Psoas muscle (tissue), 8 donors: ENCODE results near the gene TBXAS1. TPM values are rescaled to one million over a fixed set of nuclear protein-coding genes. Genes with fewer than 3 reads are reported as not detected.

Experiments used
- ATAC-seq, 4 donors: fragments of 200-7000 bp; cut with Tn5 transposase; one replicate each; pipeline ENCODE4 v1.9.1; 2020; ENCODE audit warnings: moderate library complexity in 3 of 4, mild to moderate bottlenecking in 2 of 4
- DNase-seq, 2 donors: peaks; one replicate each; pipeline ENCODE4 v3.0.0-alpha.2; 2020
- H3K27ac ChIP-seq: fragments of 200-600 bp; one replicate; pipeline ENCODE4 v1.8.0; 2022
- H3K27me3 ChIP-seq, 3 donors: fragments of 200-600 bp in 1 of 3; one replicate each; pipeline versions ENCODE4 v1.6.1 to v1.8.0; 2013 to 2022; ENCODE audit warnings: low read length in 2 of 3, mild to moderate bottlenecking in 2 of 3, moderate library complexity in 1 of 3; ENCODE audit not compliant: insufficient read depth in 3 of 3
- H3K36me3 ChIP-seq, 2 donors: fragments of 200-600 bp in 1 of 2; one replicate each; pipeline versions ENCODE4 v1.6.1 to v1.8.0; 2013 to 2022; ENCODE audit warnings: low read depth in 1 of 2, mild to moderate bottlenecking in 1 of 2, moderate library complexity in 1 of 2; ENCODE audit not compliant: insufficient read depth in 1 of 2
- H3K4me1 ChIP-seq: fragments of 200-600 bp; one replicate; pipeline ENCODE4 v1.8.0; 2022
- H3K4me3 ChIP-seq: fragments of 200-600 bp; one replicate; pipeline ENCODE4 v1.8.0; 2022; ENCODE audit warnings: mild to moderate bottlenecking
- H3K9me3 ChIP-seq: fragments of 200-600 bp; one replicate; pipeline ENCODE4 v1.8.0; 2022
- WGBS, 3 donors: extraction: QIAGEN DNeasy Blood & Tissue Kit; methylation state at CpG; one replicate each; pipeline versions ENCODE4 v1.1.6 to v1.1.7; 2013; 5-methylcytosine and 5-hydroxymethylcytosine counted together
- intact Hi-C, 2 donors: fragments of 100-400 bp; cut with DNase I; formaldehyde crosslinking; loops; one replicate each; pipeline versions ENCODE4 v1.11.0 to v1.14.2; 2022
- long read RNA-seq, 2 donors: library from polyadenylated mRNA; unstranded; transcript quantifications; one replicate each; pipeline ENCODE4 v2.0.0, GENCODE V29; 2021
- polyA plus RNA-seq, 3 donors: library from polyadenylated mRNA; stranded (reverse); fragments of 200-250 nt; gene quantifications; one replicate each; pipeline ENCODE4 v1.2.3, GENCODE V29; 2013
- total RNA-seq, 4 donors: library from RNA; stranded (reverse); fragmentation: NEBNext Ultra II Directional in 2 of 4; extraction: Animal tissue kit (Norgen Biotek cat#: 25700) in 2 of 4; gene quantifications; one replicate each; pipeline versions ENCODE4 v1.2.1 to v1.2.4, GENCODE V29; 2021 to 2023
- TF ChIP-seq, protein P1 (sequence below): fragments of 200-600 bp; IDR thresholded peaks from one replicate; pipeline ENCODE4 v1.8.0; 2022; ENCODE audit warnings: antibody characterized with exemption
- donor health status: healthy with polysubstance abuse.
- donor health status: DM: no; HTN: no; CAD: no; lungs with moderate emphysema.
- donor health status: Bipolar disorder and iron deficiency.
- donor health status: healthy.
- donor health status: DM: yes; HTN: yes; CAD: no.
- donor health status: DM: no; HTN: no; CAD: no.
- donor health status: DM: no; HTN: no; CAD: no.
- donor health status: DM: yes; HTN: yes; CAD: no.

TBXAS1 gene
- 1 to 10 TPM; 2.0 to 2.9 (median 2.7) TPM for total RNA-seq
- 1 to 10 TPM in 2 of 3 donors, under 1 TPM in 1; 0.90 to 1.7 (median 1.1) TPM for polyA plus RNA-seq
- long read RNA-seq, donor 1, partial matches to known transcripts: 1 of 4 reads
- long read RNA-seq, donor 1, other reads (novel, unspliced or antisense): 0 of 4 reads
- long read RNA-seq, donor 2, partial matches to known transcripts: 0 of 4 reads
- long read RNA-seq, donor 2, other reads (novel, unspliced or antisense): 1 of 4 reads

- no peaks in the 10 kb centered on the region for H3K4me1 ChIP-seq
- ATAC-seq: peak in 2 of 4 donors; percentile 33 to 45
- no peak for DNase-seq
- TF ChIP-seq, protein P1, sequence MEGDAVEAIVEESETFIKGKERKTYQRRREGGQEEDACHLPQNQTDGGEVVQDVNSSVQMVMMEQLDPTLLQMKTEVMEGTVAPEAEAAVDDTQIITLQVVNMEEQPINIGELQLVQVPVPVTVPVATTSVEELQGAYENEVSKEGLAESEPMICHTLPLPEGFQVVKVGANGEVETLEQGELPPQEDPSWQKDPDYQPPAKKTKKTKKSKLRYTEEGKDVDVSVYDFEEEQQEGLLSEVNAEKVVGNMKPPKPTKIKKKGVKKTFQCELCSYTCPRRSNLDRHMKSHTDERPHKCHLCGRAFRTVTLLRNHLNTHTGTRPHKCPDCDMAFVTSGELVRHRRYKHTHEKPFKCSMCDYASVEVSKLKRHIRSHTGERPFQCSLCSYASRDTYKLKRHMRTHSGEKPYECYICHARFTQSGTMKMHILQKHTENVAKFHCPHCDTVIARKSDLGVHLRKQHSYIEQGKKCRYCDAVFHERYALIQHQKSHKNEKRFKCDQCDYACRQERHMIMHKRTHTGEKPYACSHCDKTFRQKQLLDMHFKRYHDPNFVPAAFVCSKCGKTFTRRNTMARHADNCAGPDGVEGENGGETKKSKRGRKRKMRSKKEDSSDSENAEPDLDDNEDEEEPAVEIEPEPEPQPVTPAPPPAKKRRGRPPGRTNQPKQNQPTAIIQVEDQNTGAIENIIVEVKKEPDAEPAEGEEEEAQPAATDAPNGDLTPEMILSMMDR: no peak
- no peaks in the 10 kb centered on the region for H3K36me3 ChIP-seq
- intact Hi-C loops: no loop called here
- H3K27ac ChIP-seq: peak within 1 kb of the TSS; percentile 4
- no peaks in the 10 kb centered on the region for H3K9me3 ChIP-seq
- H3K27me3 ChIP-seq: no peaks in the 10 kb centered on the region
- H3K4me3 ChIP-seq: peak within 1 kb of the TSS; percentile 41
- WGBS, 3 donors: 82 to 87% (median 83%) methylated on average over 10 of the region's 10 CpGs
Observed at GRCh38 chr7:139829025-139829774, at the start of gene TBXAS1. Gene TBXAS1, plus strand, starts transcription at chr7:139829264. Its CDS starts 127 bp downstream, at chr7:139829391.

GRCh38 chr7:139782932-139783331, 46.1 kb upstream of the TBXAS1 start:
- Histone ChIP-seq H3K4me3 (no peak overlapping the region), H3K9me3 (no peaks in the 10 kb centered on the region), H3K27ac (no peak overlapping the region), H3K4me1 (peaks cover 11% of the 10 kb centered on the region), H3K27me3 (peaks cover 0 to 5% (median 4%) of the 10 kb centered on the region in 3 donors), H3K36me3 (no peaks in the 10 kb centered on the region)
- 88 to 96% (median 92%) methylated on average over 3 of the region's 3 CpGs for WGBS, 3 donors
- intact Hi-C loops: no loop called here
- TF ChIP-seq, protein P1: no peak
- ATAC-seq (no peak), DNase-seq (no peak)

DNA sequence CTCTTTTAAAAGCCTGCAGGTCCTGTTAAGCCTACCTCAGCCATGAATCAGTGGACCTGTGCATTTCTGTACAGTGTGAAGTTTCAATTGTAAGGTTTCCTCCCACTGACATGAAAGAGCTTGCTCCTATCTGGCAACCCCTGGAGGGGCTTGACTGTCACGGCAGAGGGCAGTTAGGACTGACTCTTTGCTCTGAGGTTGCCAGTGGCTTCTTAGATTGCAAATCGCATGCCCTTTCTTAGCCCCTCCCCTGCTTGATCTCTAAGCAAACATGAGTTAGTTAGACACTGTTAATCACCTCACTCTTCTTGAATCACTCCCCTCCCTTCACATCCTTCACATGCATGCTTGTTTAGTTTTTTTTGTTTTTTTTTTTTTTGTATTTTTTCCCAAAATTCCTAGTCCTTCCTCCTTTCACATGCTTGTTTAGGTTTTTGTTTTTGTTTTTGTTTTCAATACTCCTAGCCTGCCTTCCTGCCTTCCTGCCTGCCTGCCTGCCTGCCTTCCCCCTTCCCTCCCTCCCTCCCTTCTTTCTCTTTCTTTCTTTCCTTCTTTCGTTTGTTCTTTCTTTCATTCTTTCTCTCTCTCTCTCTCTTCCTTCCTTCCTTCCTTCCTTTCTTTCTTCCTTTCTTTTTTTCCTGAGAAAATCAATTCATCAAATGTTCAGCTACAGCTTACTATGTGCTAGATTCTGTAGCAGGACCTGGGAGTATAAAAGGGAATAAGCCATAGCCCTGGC, 45.2 kb upstream of the TBXAS1 start:
- WGBS, 3 donors: 49 to 63% (median 62%) methylated on average over 3 of the region's 3 CpGs
- Histone ChIP-seq H3K36me3 (no peaks in the 10 kb centered on the region), H3K4me3 (no peak overlapping the region), H3K27me3 (peaks cover 0 to 5% (median 4%) of the 10 kb centered on the region in 3 donors), H3K27ac (no peak overlapping the region), H3K9me3 (no peaks in the 10 kb centered on the region), H3K4me1 (peaks cover 6% of the 10 kb centered on the region)
- intact Hi-C loops: no loop called here
- no peak for ATAC-seq
- TF ChIP-seq, protein P1: no peak
- DNase-seq: no peak

DNA sequence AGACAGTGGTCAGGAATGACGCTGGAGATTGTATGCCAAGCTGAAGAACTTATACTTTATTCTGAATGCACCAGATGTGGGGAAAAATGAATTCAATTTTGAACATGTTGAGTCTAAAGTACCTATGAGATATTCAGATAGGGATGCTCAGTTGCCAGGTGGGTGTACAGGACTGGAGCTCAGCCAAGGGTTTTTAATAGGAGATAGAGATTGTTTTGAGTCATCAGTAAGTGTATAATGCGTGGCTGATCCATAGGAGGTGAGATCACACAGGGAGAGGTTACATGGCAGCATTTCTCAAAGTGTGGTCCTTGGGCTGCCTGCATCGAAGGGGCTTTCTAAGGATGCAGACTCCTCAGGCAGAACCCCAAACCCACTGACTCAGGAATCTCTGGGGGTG, 44.4 kb upstream of the TBXAS1 start:
- ATAC-seq: no peak
- peaks cover 0 to 5% (median 4%) of the 10 kb centered on the region in 3 donors for H3K27me3 ChIP-seq
- H3K4me3 ChIP-seq: no peak overlapping the region
- no peak overlapping the region for H3K27ac ChIP-seq
- intact Hi-C loops: no loop called here
- no peaks in the 10 kb centered on the region for H3K9me3 ChIP-seq
- 86 to 91% (median 91%) methylated on average over 3 of the region's 3 CpGs for WGBS, 3 donors
- TF ChIP-seq, protein P1: no peak
- DNase-seq: no peak
- no peaks in the 10 kb centered on the region for H3K36me3 ChIP-seq
- no peaks in the 10 kb centered on the region for H3K4me1 ChIP-seq
